Pons (tissue), 1 donor: ENCODE results near the gene BAG1.
A peak's percentile ranks its signal among the peaks of the same experiment; 100 is the strongest.

Source experiments
- DNase-seq: peaks from one replicate; pipeline ENCODE4 v3.0.0-alpha.2; 2016; ENCODE audit warnings: low spot score

BAG1 gene

GRCh38 chr9:33210006-33210715 lies 54.3 kb downstream of the BAG1 start:
- DNase-seq = no peak

- DNase-seq = no peak
Observed at GRCh38 chr9:33209394-33209793, 55.1 kb downstream of the BAG1 start.

- DNase-seq = peak; percentile 19
Observed at GRCh38 chr9:33202552-33203201, 61.8 kb downstream of the BAG1 start.
